Stimulated activated CD4-positive, alpha-beta T cell treated with anti-CD3 and anti-CD28 coated beads, Interleukin-4, amount 100 ng/mL, for 4 hours (primary cell): ENCODE results near the gene CACNA1H.

Experiments
- DNase-seq, 2 experiments: peaks; one replicate each; pipeline ENCODE4 v3.0.0-alpha.2; 2020

The CACNA1H gene

DNA sequence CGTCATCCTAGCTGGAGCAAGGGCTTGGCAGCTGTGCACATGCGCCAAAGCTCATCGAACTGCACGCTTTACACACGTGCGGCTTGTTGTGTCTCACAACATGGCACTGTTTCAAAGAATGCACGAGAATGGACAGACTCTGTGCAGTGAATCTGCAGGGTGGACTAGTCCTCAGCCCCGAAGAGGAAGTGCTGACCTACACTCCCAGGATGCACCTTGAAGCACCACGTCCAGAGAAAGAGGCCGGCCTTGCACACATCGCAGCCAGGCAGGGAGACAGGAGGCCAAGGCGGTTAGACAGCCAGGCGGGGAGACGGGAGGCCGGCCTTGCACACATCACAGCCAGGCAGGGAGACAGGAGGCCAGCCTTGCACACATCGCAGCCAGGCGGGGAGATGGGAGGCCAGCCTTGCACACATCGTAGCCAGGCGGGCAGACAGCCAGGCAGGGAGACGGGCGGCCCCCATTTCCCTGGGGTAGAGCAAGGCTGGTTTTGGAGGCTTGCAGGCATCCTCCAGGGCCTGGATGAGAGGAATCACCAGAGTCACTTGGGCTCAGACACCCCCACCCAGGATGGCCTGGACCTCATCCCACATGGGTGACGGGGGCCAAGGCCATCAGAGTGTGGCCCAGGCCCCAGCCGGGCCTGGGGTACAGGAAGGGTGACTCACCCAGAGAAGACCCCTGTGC is 9.0 kb upstream of the CACNA1H start:
- no peak for DNase-seq

DNA sequence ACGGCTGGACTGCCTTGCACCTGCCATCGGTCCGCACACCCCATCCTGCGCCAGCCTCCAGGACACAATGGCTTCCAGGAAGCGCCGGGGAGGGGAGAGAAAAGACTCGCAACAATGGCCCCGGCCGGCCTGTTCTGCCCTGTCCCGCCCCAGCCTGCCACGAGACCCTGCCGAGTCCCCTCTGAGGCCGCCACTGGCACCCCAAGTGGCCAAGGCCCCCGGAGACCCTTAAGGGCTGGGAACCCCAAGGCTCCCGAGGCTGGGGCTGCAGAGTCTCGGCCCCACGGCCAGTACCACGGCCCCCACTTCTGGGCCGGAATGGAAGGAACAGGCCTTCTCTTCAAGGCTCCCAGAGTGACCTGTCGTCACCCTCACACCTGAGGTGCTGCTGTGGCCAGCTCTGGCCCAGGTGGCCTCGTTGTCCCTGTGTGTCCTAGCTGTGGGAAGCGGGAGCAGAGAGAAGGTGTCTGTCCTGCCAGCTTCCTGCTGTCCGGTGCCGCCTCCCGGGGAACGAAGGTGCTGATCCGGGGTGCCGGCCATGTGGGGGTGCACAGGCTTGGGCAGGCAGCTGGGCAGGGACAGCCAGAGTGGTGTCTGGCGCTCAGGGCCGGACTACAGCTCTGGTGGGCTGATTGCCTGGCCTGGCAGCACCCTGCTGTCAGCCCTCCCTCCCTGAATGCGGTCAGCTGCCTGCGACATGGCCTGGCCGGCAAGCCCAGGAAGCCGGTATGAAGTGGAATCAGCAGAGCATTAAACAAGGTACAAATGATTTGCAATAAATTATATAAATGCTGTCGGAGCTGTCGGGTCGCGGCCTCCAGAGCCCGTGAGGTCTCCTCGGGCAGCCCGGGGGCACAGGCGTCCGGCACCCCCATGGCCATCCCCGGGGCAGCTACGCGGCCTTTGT is 8.2 kb upstream of the CACNA1H start:
- no peak for DNase-seq

DNA sequence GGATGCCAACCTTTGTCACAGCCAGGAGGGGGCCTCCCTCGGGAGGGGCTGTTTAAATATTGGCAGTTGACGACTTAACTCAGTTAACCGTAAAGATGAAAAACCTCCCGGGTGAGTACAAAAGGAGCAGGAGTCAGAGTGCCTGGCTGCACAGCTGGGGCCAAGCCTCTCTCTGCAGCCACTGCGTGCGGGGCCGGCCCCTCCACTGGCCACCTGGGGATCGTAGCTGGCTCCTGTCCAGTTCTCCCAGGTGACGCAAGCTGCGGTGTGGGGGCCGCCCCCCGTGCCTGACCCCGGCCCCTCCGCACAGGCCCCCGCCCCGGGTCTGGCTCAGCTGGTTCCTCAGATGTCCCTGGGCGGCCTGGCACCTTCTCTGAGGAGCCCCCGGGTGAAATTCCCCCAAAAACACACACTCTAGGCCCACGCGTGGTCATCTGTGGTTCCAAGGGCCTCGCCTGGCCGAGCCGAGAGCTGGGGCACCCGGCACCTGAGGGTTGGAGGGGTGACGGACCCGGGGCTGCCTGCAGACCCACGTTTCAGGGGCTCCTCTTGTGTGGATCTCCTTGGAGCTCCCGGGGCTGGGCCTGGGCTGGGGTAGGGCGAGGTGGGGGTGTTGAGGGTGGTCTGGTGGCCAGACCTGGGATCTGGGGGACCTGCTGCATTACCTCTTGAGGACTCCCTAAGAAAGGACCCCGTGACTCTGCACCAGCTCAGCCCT is 7.4 kb upstream of the CACNA1H start:
- no peak for DNase-seq

DNA sequence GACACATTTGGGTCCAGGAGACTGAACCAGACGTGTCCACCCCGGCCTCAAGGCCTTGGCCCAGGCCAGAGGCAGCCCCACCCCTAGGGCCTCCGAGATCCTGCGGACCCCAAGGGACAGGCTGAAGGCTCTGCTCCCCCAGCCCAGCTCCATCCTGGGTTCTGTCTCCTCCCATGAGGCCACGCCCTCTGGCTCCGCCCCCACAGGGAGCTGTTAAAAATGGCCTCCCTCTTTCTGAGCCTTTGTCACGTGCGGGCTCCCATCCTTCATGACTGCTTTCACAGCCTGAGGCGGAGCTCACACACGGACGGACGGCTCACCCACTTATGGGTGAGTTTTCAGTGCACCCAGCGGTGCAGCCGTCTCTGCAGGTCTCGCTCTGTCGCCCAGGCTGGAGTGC is 6.5 kb upstream of the CACNA1H start:
- DNase-seq: no peak

DNA sequence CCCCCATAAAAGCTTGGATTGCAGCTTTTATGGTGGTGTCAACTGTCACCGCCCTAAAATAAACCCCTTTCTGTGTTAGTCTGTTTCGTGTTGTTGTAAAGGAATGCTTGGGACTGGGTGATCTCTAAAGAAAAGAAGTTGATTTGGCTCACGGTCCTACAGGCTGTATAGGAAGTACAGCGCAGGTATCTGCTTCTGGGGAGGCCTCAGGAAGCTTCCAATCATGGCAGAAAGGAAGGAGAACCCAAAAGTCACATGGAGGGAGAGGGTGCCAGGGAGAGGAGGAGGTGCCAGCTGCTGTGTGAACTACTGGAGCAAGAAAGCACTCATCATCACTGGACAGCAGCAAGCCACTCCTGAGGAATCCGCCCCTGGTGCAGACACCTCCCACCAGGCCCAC is 5.9 kb upstream of the CACNA1H start:
- no peak for DNase-seq

DNA sequence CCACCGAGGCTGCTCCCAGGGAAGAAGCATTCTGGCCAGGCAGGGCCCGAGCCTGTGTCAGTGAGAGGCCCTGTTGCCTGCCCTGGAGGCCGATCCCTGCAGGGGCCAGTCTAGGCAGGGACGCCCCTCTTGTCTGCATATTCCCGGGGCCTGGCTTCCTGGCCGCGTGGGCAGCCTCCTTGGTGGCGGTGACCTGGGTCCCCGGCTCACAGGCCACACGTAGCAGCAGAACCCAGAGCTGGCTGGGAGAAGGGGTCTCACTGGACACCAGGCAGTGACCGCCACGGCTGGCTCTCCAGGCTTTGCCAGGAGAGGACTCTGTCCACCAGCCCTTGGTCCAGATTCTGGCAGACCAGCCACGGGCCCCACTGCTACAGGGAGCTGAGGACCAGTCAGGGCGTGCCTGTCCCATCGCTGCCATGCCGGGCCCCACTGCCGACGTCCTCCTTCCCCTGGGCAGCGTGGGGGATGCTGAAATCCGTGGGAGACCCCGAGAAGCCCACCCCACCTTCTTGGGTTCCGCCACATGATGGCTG is 3.7 kb upstream of the CACNA1H start:
- no peak for DNase-seq

DNA sequence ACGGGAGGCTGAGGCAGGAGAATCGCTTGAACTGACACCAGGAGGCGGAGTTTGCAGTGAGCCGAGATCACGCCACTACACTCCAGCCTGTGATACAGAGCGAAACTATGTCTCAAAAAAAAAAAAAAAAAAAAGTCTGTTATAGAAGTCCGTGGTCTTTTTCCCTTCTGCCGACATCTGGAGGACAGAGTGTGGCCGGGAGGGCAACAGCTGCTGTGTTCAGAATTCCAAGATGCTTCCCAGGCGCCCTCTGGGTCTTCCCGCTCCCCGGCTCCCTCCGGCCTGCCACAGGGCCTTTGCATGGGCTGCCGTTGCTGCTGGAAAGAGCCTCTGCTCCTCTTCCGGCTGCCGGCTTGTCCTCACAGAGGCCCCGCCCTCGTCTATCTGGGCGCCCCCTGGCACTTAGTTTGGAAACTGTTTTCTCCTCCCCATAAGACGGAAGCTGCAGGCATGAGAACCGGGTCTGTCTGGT is 2.4 kb upstream of the CACNA1H start:
- peak; percentile 15 to 16 for DNase-seq

DNA sequence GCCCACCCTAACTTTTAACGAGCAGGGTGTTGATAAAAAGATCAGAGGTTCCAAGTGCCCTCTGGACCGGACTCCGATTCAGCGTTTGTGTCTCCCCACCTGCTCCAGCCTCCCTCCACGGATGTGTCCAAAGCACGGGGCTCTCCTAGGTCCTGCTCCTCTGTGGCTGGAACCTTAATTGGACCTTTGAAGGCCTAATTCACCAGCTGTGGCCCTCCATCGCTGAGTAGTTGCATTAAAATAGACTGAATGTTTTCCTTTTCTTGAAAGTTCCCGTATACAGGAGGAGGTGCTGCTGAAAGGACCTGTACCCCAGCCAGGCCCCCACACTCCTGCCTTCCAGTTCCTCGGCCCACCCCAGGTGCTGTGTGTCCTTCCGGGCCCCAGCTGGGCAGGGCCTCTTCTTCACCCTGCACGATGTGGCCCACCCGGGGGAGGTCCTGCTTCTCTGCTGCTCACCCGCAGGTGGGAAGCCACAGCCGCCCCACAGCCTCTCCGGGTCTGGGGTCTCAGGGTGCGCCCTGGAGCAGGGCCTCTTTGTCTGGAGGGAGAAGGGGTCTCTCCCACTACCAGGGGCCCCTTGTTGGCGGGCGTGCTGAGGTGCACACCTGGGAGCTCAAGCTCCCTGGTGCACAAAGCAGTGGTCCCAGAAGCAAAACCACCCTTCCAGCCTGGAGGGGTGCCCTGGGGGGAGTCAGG is 1.3 kb upstream of the CACNA1H start:
- no peak for DNase-seq

DNA sequence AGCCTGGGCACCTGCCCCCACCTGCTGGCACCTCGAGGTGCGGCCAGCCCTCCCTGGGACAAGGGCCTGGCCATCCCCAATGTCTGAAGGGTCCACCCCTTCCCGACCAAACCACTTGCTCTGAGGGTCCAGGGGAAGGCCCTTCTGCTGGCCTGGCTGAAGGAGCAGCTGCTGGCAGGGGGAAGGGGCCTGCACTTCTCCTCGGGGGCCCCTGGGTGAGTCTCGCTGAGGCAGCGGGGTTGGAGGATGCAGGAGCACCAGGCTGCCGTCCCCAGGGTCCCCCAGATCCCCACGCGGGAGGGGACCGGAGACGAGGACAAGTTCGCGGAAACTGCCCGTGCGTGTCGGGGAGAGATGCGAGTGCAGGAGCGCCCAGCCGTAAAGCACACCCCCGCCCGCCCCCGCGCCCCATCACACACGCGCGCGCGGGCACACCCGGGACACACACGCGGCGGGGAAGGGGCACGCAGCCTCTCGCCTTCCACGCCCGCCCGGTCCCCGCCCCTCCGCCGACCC is 725 bp upstream of the CACNA1H start:
- DNase-seq: peak in 1 of 2 experiments; percentile 74

DNA sequence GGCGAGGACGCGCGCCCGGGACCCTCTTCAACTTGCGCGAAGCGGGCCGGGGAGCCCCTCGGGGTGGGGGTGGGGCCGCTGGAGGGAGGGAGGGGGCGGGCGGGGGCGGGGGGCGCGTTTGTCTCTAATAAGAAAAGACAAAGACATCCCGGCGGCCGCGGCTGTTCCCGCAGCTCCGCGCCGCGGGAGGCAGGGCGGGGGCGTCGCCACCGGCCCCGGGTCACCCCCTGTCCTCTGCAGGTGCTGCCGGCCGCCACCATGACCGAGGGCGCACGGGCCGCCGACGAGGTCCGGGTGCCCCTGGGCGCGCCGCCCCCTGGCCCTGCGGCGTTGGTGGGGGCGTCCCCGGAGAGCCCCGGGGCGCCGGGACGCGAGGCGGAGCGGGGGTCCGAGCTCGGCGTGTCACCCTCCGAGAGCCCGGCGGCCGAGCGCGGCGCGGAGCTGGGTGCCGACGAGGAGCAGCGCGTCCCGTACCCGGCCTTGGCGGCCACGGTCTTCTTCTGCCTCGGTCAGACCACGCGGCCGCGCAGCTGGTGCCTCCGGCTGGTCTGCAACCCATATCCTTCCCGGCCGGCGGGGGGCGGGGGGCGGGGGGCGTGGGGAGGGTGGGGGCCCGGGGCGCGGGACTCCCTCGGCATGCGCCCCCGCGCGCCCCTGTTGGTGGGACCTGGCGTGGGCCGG is 714 bp downstream of the CACNA1H start:
- no peak for DNase-seq

DNA sequence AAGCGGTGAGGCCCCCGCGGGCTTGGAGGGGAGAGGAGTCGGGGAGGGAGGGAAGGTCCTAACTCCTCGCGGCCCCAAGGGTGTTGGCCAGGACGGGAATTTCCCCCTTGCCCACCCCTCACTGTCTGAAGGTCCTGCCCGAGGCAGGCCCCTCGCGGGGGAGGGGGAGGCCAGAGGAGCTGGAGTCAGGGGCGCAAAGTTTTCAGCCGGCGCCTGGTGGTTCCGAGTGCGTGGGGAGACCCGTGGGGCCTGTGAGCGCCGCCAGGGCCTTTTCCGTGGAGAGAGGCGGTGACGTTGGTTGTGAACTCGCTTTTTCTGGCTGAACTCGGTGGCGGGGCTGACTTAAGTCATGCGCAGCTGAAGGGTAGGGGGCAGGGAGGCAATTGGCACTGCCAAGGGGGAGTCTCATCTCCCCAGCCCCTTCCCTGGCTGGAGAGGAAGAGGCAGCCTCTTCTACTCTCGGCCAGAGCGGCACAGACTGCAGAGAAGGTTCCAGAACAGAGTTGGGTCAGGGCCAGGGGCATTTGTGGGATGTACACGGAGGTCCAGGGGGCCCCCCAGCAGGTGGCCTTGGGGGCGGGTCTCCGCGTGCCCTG is 1.5 kb downstream of the CACNA1H start:
- DNase-seq: no peak

DNA sequence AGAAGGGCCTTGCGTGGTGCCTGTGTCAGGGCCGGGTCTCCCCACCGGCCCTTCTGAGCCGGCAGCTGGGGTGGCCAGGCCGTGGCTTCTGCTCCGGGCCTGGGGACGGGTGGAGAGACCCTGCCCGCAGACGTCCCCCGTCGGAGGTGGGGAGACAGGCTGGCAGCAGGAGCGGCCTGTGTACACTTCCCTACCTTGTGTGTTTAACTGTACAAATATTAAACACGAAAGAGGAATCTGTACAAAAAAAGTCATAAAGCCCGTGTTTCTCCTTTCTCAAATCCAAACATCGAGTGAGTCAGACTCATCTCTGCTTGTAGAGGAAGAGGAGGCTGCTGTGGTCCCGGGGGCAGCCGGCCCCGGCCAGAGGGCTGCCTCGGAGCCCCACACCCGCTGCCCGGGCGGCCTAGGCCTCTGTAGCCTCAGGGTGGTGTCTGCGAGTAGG is 2.0 kb downstream of the CACNA1H start:
- no peak for DNase-seq

DNA sequence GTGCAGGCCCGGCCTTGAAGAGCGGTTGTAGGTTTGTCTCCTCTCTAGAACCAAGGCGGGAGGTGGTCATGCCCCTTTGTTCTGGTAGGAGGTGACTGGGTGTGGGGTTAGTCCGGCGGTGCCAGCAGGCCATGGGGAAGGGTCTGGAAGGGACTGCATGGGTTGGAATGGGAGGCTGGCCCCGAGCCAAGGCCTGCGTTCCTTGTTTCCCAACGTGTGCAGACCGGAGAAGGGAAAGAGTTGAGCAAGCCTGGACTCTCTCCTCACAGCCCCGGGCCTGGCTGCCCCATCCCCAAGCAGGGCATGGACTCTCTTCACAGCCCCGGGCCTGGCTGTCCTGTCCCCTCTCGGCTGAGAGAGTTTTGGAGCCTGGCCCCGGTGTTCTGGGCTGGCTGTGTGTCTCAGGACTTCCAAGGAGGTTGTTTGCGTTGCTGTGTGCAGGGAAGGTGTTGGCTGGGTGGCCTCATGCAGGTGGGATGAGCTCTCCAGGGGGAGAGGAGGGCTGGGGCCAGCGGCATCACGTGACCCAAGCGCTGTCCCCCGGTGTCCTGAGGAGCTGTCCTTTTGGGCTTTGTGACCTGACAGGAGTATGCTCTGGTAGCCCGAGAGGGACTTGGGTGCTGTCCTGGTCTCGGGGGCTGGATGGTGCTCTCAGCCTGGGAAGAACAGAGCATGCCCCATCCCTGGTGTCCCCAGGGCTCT is 2.6 kb downstream of the CACNA1H start:
- DNase-seq: no peak

DNA sequence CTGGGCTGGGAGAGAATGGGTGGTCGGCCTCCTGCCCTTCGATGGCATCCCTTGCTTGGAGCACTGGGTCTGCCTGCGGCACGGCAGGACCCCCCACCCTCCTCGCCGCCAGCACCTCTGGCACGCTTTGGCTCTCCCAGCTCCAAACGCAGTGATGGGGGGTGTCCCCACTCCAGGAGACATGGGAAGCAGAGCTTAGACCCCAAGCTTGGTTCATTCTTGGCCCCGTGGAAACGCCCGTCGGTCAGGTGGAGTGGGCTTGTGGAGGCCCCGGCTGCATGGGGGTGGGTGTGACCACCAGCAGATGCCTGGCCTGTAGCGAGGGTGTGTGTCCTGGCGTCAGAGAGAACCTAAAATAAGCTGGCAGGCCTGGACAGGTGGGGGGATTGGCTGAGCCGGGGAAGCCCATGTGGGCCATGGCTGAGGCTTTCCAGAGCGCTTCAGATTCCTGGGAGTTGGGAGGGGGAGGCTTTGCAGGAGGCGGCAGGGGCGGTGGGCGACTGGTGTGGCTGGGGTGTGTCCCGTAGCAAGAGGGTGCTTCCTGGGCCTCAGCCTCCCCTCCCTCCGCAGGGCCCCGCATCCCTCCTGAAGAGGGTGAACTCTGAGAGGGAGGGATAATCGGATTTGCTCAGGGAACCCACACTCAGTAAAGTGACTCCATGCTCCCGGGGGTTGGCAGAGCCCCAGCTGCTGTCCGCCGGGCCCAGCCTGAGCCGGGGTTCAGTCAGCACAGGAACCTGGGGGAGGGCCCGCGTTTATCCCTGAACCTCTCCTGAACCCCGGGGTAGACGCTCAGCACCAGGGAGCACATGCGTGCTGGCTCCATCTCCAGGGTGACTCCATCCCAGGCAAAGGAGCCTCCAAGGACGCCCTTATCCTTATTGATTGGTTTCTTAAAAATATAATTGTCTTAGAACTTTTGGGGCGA is 3.4 kb downstream of the CACNA1H start:
- no peak for DNase-seq

DNA sequence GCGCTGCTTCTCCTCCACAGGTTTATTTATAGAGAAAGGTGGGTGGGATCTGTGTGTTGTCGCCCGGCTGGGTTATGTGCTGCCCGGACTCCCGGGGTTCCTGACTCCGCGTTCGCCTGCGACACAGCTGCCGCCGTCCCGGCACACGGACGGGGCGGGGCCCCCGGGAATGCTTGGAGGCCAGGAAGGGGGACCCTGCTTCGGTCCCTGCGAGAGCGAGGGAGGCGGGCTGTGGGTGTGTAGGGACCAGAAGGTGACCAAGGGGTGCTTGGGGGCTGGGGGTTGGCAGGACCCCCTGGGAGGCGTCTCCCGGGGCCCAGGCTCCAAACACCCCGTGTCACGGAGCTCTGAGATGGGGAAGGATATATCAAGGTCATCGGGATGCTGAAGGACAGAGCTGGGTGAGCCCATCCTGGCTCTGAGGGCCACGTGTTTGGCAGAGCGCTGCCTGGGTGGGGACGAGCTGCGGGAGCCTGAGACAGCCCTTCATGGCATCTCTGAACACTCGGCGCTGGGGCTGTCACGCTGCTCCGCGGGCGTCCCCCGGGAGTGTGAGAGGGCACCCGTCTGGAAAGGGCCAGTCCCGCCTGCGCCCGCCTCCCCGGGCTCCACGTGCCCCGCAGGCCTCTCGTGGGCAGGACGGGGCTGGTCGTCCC is 4.2 kb downstream of the CACNA1H start:
- DNase-seq: no peak

DNA sequence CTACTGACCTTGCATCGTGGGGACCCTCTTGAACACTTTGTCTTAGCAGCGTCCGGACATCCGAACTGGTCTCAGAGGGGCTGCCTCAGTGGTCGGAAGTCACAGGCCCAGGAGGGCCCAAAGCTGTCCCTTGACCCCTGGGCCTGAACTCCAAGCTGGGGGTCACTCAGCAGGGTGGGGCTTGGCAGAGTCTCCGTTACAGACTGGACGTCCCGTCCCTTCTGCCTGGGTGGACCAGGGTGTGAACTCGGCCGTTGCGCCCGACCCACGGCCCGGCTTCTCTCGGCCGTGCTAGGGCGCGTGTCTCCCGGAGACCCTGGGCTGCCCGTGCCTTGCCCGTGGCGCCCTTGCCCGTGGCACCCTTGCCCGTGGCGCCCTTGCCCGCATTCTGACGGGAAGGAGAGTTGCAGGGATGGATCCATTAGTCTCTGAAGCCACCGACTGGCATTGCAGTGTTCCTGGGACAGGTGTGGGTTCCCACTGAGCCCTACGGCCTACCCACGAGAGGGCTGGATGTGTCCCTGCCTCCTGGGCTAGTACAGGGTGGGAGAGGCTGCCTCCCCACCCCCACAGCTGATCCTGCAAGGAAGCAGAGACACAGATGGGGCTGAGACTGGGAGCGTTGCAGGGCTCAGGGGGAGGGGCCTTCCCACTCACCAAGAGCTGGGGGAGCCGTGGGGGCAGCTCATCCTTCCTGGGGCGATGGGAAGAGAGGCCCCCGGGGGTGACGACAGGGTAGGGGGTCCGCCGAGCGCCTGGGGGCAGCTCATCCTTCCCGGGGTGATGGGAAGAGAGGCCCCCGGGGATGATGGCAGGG is 4.9 kb downstream of the CACNA1H start:
- DNase-seq: no peak

DNA sequence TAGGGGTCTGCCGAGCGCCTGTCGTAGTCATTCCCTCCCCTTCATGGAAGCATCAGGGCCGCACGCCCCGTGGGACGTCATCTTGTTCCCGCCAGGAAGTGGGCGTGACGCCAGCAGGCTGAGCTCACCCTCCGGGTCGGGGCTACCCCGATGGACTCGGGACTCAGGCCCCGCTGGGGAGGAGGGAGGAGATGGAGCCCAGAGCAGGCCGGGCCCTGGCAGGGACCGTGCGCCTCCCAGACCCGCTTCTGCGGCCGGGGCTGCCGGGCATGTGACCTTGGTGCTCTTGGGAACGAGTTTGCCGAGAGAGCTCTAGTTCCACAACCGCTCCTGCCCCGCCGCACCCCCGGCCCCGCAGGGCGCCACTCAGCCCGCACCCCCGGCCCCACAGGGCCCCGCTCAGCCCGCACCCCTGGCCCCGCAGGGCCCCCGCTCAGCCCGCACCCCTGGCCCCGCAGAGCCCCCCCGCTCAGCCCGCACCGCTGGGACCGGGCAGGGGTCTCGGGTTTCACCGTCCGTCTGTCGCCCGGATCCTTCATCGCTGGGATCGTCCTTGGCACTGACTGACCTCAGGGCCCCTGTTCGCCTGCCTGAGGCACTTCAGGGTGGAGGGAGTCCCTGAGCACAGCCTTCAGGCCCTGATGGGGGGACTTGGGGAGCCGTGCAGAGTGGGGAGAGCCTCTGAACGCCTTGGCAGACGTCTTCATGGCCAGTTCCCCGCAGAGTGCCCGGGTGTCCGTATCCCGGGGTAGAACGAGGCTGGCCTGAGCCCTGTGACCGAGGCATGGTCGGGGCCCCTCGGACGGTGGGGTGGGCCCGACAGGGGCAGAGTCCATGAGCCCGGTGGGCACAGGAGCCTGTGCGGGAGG is 5.8 kb downstream of the CACNA1H start:
- no peak for DNase-seq
